Stimulated activated naive CD8-positive, alpha-beta T cell treated with anti-CD3 and anti-CD28 coated beads, Interleukin-15, Interleukin-2, amounts not matched to agents 100 ng/mL and 50 ng/mL, for 24 hours (primary cell): ENCODE data around the gene KDM4C.

Experiments
- H3K27ac Mint-ChIP-seq: one replicate; pipeline ENCODE4 v1.8.0; 2021; ENCODE audit warnings: mild to moderate bottlenecking, mixed read lengths
- H3K27me3 Mint-ChIP-seq: one replicate; pipeline ENCODE4 v1.8.0; 2021; ENCODE audit warnings: mixed read lengths
- H3K36me3 Mint-ChIP-seq: one replicate; pipeline ENCODE4 v1.8.0; 2021; ENCODE audit warnings: low read depth, mixed read lengths
- H3K4me1 Mint-ChIP-seq: one replicate; pipeline ENCODE4 v1.8.0; 2021; ENCODE audit warnings: low read depth, mixed read lengths
- H3K4me3 Mint-ChIP-seq: one replicate; pipeline ENCODE4 v1.8.0; 2021; ENCODE audit warnings: mild to moderate bottlenecking, mixed read lengths
- H3K9me3 Mint-ChIP-seq: one replicate; pipeline ENCODE4 v1.8.0; 2021; ENCODE audit warnings: mixed read lengths

KDM4C gene

GRCh38 chr9:6884990-6885389, 127.2 kb downstream of the KDM4C start:
- Mint-ChIP-seq H3K9me3 (no peaks in the 10 kb centered on the region), H3K27ac (no peak overlapping the region), H3K36me3 (peaks cover 47% of the 10 kb centered on the region), H3K4me3 (no peak overlapping the region), H3K4me1 (peaks cover 13% of the 10 kb centered on the region), H3K27me3 (no peaks in the 10 kb centered on the region)

DNA sequence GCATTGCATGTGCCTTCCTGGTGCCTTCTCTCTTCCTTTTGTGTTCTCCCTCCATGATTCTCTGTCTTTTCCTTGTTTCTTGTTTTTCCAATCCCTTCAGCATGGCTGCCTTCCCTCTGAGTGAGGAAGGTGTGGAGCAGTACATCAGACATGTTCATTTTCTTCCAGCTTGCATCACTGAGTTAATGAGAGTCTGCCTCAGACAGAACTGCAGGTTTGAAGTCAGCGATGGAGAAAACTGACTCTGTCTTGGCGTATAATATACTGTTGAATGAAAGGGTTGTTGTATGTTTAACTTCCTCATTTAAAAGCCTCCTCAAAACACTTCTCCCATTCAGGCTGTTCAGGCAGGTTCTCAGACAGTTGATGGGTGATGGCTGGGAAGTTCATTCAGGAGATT, 129.3 kb downstream of the KDM4C start:
- H3K27me3 Mint-ChIP-seq = no peaks in the 10 kb centered on the region
- peaks cover 25% of the 10 kb centered on the region for H3K4me1 Mint-ChIP-seq

DNA sequence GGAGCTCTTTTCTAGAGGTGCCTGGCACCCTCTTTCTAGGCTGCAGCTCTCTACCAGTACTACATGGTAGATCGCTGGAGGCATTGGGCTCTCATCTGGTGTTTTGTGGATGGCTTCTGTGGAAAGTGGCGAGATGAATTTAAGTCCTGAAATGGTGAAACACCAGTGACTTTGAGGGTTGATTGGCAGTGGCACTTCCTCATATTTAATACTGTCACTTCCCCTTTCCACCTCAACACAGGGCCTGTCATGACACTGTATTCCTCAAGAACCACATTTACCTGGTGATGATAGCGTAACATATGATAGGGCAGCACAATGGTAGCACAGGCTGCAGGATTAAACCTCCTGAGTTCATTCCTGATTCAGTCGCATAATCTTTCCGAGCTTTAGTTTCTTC, 132.1 kb downstream of the KDM4C start:
- Mint-ChIP-seq H3K4me1 (peaks cover 43% of the 10 kb centered on the region), H3K36me3 (peaks cover 49% of the 10 kb centered on the region), H3K27me3 (no peaks in the 10 kb centered on the region), H3K9me3 (no peaks in the 10 kb centered on the region), H3K4me3 (no peak overlapping the region), H3K27ac (no peak overlapping the region)

More for the DNA sequence above, 129.3 kb downstream of the KDM4C start:
- Mint-ChIP-seq H3K27ac (no peak overlapping the region), H3K9me3 (no peaks in the 10 kb centered on the region), H3K4me3 (no peak overlapping the region), H3K36me3 (peaks cover 49% of the 10 kb centered on the region)

GRCh38 chr9:6893350-6894131, 135.8 kb downstream of the KDM4C start:
- Mint-ChIP-seq H3K4me3 (no peak overlapping the region), H3K27me3 (no peaks in the 10 kb centered on the region), H3K9me3 (no peaks in the 10 kb centered on the region), H3K36me3 (peaks cover 51% of the 10 kb centered on the region), H3K27ac (peak overlapping the region; percentile 78), H3K4me1 (peaks cover 54% of the 10 kb centered on the region)

DNA sequence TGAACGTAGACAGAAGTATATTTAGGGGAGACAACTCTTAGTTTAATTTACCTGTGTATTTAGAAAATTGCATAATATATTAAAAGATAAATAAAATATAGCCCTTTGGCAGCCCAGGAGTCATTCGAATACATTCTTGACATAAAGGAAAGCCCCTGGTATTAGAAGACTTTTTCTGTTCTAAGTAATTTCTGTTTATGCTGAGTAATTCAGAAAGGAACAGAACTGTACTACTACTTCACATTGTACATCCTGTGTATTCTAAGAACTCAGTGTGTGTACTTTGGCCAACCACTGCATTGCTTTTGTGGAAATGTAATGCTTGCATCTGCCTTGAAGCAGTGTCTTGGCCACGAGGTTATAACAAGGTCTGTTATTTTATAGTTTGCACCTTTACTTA, 136.4 kb downstream of the KDM4C start:
- Mint-ChIP-seq H3K27ac (peak overlapping the region; percentile 78), H3K4me1 (peaks cover 56% of the 10 kb centered on the region), H3K27me3 (no peaks in the 10 kb centered on the region), H3K36me3 (peaks cover 47% of the 10 kb centered on the region), H3K4me3 (no peak overlapping the region), H3K9me3 (no peaks in the 10 kb centered on the region)

GRCh38 chr9:6895754-6896153, 138.0 kb downstream of the KDM4C start:
- Mint-ChIP-seq H3K27ac (no peak overlapping the region), H3K27me3 (no peaks in the 10 kb centered on the region), H3K4me3 (no peak overlapping the region), H3K4me1 (peaks cover 55% of the 10 kb centered on the region), H3K9me3 (no peaks in the 10 kb centered on the region), H3K36me3 (peaks cover 38% of the 10 kb centered on the region)

GRCh38 chr9:6896562-6896961, 138.8 kb downstream of the KDM4C start:
- H3K27me3 Mint-ChIP-seq = no peaks in the 10 kb centered on the region
- no peaks in the 10 kb centered on the region for H3K9me3 Mint-ChIP-seq
- H3K4me3 Mint-ChIP-seq = no peak overlapping the region
- H3K27ac Mint-ChIP-seq = peak overlapping the region; percentile 36
- H3K36me3 Mint-ChIP-seq = peaks cover 34% of the 10 kb centered on the region
- peaks cover 58% of the 10 kb centered on the region for H3K4me1 Mint-ChIP-seq

DNA sequence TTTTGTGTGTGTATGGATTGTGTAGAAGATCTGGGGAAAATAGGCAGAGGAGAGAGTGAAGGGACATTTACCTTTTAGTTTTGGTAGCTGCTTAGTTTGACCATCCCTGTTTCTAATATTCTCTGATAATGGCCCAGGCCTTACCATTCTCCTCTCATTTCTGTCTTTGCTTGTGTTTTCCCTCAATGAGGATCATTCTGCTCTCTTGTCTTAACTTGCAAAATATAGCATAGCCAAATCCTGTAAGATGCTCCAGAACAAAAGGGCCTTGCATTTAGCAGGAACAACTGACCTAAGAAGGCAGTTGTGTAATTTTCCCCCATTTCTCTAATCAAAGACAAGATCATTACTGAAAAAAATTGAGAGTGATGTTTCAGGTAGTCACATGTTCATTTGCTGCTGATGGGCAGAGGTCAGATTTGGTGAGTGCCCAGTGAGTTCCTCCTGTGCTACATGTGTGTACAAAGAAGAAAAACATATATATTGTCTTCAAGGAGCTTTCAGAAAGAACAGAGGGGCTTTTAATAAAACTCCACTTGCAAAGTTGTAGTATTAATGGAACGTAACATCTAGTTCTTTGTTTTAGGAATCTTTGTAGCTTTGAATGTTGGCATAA, 139.5 kb downstream of the KDM4C start:
- no peak overlapping the region for H3K4me3 Mint-ChIP-seq
- no peak overlapping the region for H3K27ac Mint-ChIP-seq
- H3K9me3 Mint-ChIP-seq = no peaks in the 10 kb centered on the region
- no peaks in the 10 kb centered on the region for H3K27me3 Mint-ChIP-seq
- peaks cover 65% of the 10 kb centered on the region for H3K4me1 Mint-ChIP-seq
- peaks cover 39% of the 10 kb centered on the region for H3K36me3 Mint-ChIP-seq

- H3K36me3 Mint-ChIP-seq = peaks cover 43% of the 10 kb centered on the region
- no peak overlapping the region for H3K27ac Mint-ChIP-seq
- H3K9me3 Mint-ChIP-seq = no peaks in the 10 kb centered on the region
- H3K27me3 Mint-ChIP-seq = no peaks in the 10 kb centered on the region
- H3K4me3 Mint-ChIP-seq = no peak overlapping the region
- H3K4me1 Mint-ChIP-seq = peaks cover 70% of the 10 kb centered on the region
Observed at GRCh38 chr9:6897898-6898302, 140.1 kb downstream of the KDM4C start.

DNA sequence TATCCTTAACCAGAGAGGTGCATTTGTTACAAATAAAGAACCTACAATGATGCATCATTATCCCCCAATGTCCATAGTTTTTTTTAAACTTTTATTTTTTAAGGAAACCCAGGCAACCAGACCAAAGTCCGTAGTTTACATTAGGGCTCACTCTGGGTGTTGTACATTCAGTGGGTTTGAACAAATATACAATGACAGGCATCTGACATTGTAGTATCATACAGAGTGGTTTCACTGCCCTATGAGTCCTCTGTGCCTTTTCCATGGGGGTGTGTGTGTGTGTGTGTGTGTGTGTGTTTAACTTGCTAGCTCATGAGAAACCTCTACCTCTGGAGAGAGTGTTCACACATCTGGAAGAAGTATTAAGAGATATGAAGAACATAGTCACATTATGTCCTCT, 141.5 kb downstream of the KDM4C start:
- Mint-ChIP-seq H3K27me3 (no peaks in the 10 kb centered on the region), H3K27ac (no peak overlapping the region), H3K9me3 (no peaks in the 10 kb centered on the region), H3K4me3 (no peak overlapping the region), H3K36me3 (peaks cover 32% of the 10 kb centered on the region), H3K4me1 (peaks cover 58% of the 10 kb centered on the region)

- no peaks in the 10 kb centered on the region for H3K27me3 Mint-ChIP-seq
- H3K4me1 Mint-ChIP-seq = peaks cover 49% of the 10 kb centered on the region
- no peak overlapping the region for H3K4me3 Mint-ChIP-seq
- H3K36me3 Mint-ChIP-seq = peaks cover 28% of the 10 kb centered on the region
- H3K9me3 Mint-ChIP-seq = no peaks in the 10 kb centered on the region
- H3K27ac Mint-ChIP-seq = no peak overlapping the region
Observed at GRCh38 chr9:6900440-6900883, 142.7 kb downstream of the KDM4C start.

- Mint-ChIP-seq H3K27ac (no peak overlapping the region), H3K27me3 (no peaks in the 10 kb centered on the region), H3K36me3 (peaks cover 33% of the 10 kb centered on the region), H3K4me3 (no peak overlapping the region), H3K9me3 (no peaks in the 10 kb centered on the region), H3K4me1 (peaks cover 49% of the 10 kb centered on the region)
Observed at GRCh38 chr9:6901180-6901579, 143.4 kb downstream of the KDM4C start.

GRCh38 chr9:6902423-6902822, 144.7 kb downstream of the KDM4C start:
- H3K4me1 Mint-ChIP-seq = peaks cover 42% of the 10 kb centered on the region
- H3K9me3 Mint-ChIP-seq = no peaks in the 10 kb centered on the region
- H3K27ac Mint-ChIP-seq = peak overlapping the region; percentile 13
- peaks cover 23% of the 10 kb centered on the region for H3K36me3 Mint-ChIP-seq
- H3K27me3 Mint-ChIP-seq = no peaks in the 10 kb centered on the region
- no peak overlapping the region for H3K4me3 Mint-ChIP-seq

- Mint-ChIP-seq H3K4me1 (peaks cover 33% of the 10 kb centered on the region), H3K4me3 (no peak overlapping the region), H3K27ac (peak overlapping the region; percentile 21), H3K36me3 (peaks cover 22% of the 10 kb centered on the region), H3K27me3 (no peaks in the 10 kb centered on the region), H3K9me3 (no peaks in the 10 kb centered on the region)
Observed at GRCh38 chr9:6904371-6904770, 146.6 kb downstream of the KDM4C start.

DNA sequence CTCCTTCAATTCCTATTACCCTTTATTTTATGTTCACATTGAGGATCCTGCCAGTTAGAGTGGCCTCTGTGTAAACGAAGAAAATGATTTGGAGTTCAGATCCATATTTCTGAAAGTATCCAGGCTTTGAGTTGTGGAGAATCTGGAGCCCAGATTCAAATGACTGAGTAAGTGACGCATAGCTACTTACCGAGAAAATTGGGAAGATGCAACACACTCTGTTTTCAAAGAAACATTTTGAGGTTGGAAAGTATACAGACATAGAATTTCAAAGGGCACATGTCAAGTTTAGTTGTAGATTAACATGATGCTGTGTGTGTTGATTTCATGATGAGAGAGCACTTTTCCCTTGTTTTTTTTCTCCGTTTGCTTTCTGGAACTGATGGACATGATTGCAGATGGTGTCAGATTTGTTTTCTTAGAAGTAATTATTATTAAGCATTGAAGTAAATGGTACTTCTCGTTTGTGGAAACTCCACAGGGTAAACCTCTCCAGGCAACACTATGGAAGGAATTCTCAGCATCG, 148.1 kb downstream of the KDM4C start:
- Mint-ChIP-seq H3K36me3 (peaks cover 18% of the 10 kb centered on the region), H3K9me3 (no peaks in the 10 kb centered on the region), H3K4me1 (peaks cover 19% of the 10 kb centered on the region), H3K27ac (peak overlapping the region; percentile 18), H3K27me3 (no peaks in the 10 kb centered on the region), H3K4me3 (no peak overlapping the region)
